Smooth muscle cell (in vitro differentiated cells): Measurements from ENCODE around the gene ZW10. TPM values are rescaled to one million over a fixed set of nuclear protein-coding genes. Genes with fewer than 3 reads are reported as not detected.

Experiments used
- DNase-seq: peaks from one replicate; lab custom pipeline; 2025; ENCODE audit not compliant: unreplicated experiment; lab: John Stamatoyannopoulos, UW
- H2AFZ ChIP-seq: fragments of 200-600 bp; sonication (generic); 2 replicates; pipeline ENCODE4 v1.6.0; 2016; ENCODE audit warnings: antibody characterized with exemption, low read depth, mild to moderate bottlenecking
- H3F3A ChIP-seq: fragments of 200-600 bp; sonication (generic); 2 replicates; pipeline ENCODE4 v1.6.0; 2017; ENCODE audit warnings: antibody characterized with exemption, low read depth
- H3K27ac ChIP-seq: fragments of 200-600 bp; sonication (generic); 2 replicates; pipeline ENCODE4 v1.5.1; 2016; ENCODE audit warnings: low read depth, mild to moderate bottlenecking
- H3K27me3 ChIP-seq: fragments of 200-600 bp; sonication (generic); 2 replicates; pipeline ENCODE4 v1.6.1; 2016; ENCODE audit warnings: low read depth, mild to moderate bottlenecking
- H3K36me3 ChIP-seq: fragments of 200-600 bp; sonication (generic); 2 replicates; pipeline ENCODE4 v1.5.1; 2016; ENCODE audit warnings: low read depth
- H3K4me1 ChIP-seq: fragments of 200-600 bp; sonication (generic); 2 replicates; pipeline ENCODE4 v1.5.1; 2016; ENCODE audit warnings: low read depth
- H3K4me2 ChIP-seq: fragments of 200-600 bp; sonication (generic); 2 replicates; pipeline ENCODE4 v1.6.0; 2016; ENCODE audit warnings: mild to moderate bottlenecking
- H3K4me3 ChIP-seq: fragments of 200-600 bp; sonication (generic); 2 replicates; pipeline ENCODE4 v1.5.1; 2016; ENCODE audit warnings: mild to moderate bottlenecking
- H3K79me2 ChIP-seq: fragments of 200-600 bp; sonication (generic); 2 replicates; pipeline ENCODE4 v1.6.0; 2016; ENCODE audit warnings: low read depth, mild to moderate bottlenecking
- H3K9ac ChIP-seq: fragments of 200-600 bp; sonication (generic); 2 replicates; pipeline ENCODE4 v1.6.0; 2016; ENCODE audit warnings: low read depth
- H3K9me3 ChIP-seq: fragments of 200-600 bp; sonication (generic); replicated peaks from 2 replicates; pipeline ENCODE4 v1.5.1; 2016; ENCODE audit warnings: low read depth
- H4K20me1 ChIP-seq: fragments of 200-600 bp; sonication (generic); 2 replicates; pipeline ENCODE4 v1.6.0; 2016; ENCODE audit warnings: low read depth
- WGBS: methylation state at CpG from one replicate; pipeline ENCODE4 v1.1.7; 2016; ENCODE audit warnings: low lambda C conversion rate; 5-methylcytosine and 5-hydroxymethylcytosine counted together
- polyA plus RNA-seq: library from polyadenylated mRNA; unstranded; fragments of >200 nt; fragmentation: Nextera tagmentation; extraction: Ambion mirVana; gene quantifications from 2 replicates; pipeline ENCODE4 v1.2.1, GENCODE V29; 2016
- small RNA-seq: library from RNA; depleted of rRNA; stranded (forward); fragments of <200 nt; gene quantifications from one replicate; pipeline ENCODE3, GENCODE V24; 2014
- total RNA-seq: library from RNA; depleted of rRNA; stranded (reverse); fragments of >200 nt; gene quantifications from 2 replicates; pipeline ENCODE4 v1.2.3, GENCODE V29; 2014
- TF ChIP-seq, protein P1 (sequence below): fragments of 200-600 bp; sonication (generic); IDR thresholded peaks from 2 replicates; pipeline ENCODE4 v1.5.1; 2017; ENCODE audit warnings: borderline replicate concordance, mild to moderate bottlenecking, antibody characterized with exemption; ENCODE audit not compliant: insufficient read depth, poor library complexity, severe bottlenecking

The ZW10 gene
- total and polyA plus RNA-seq, 2 experiments from 2014 or later, result 15.6 to 20.7 TPM

GRCh38 chr11:113685654-113686359 lies 87.7 kb downstream of the ZW10 start:
- Histone ChIP-seq H3K9ac (no peak overlapping the region), H2AFZ (no peak overlapping the region), H3K27me3 (no peaks in the 10 kb centered on the region), H3F3A (no peaks in the 10 kb centered on the region), H3K36me3 (no peaks in the 10 kb centered on the region), H3K4me2 (no peak overlapping the region), H3K79me2 (no peaks in the 10 kb centered on the region), H3K9me3 (no peaks in the 10 kb centered on the region), H3K27ac (no peak overlapping the region), H3K4me1 (no peaks in the 10 kb centered on the region), H4K20me1 (no peaks in the 10 kb centered on the region), H3K4me3 (no peak overlapping the region)
- DNase-seq, result no peak
- TF ChIP-seq, protein P1, sequence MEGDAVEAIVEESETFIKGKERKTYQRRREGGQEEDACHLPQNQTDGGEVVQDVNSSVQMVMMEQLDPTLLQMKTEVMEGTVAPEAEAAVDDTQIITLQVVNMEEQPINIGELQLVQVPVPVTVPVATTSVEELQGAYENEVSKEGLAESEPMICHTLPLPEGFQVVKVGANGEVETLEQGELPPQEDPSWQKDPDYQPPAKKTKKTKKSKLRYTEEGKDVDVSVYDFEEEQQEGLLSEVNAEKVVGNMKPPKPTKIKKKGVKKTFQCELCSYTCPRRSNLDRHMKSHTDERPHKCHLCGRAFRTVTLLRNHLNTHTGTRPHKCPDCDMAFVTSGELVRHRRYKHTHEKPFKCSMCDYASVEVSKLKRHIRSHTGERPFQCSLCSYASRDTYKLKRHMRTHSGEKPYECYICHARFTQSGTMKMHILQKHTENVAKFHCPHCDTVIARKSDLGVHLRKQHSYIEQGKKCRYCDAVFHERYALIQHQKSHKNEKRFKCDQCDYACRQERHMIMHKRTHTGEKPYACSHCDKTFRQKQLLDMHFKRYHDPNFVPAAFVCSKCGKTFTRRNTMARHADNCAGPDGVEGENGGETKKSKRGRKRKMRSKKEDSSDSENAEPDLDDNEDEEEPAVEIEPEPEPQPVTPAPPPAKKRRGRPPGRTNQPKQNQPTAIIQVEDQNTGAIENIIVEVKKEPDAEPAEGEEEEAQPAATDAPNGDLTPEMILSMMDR, result no peak
- WGBS, result 67% methylated on average over 2 of the region's 2 CpGs

DNA sequence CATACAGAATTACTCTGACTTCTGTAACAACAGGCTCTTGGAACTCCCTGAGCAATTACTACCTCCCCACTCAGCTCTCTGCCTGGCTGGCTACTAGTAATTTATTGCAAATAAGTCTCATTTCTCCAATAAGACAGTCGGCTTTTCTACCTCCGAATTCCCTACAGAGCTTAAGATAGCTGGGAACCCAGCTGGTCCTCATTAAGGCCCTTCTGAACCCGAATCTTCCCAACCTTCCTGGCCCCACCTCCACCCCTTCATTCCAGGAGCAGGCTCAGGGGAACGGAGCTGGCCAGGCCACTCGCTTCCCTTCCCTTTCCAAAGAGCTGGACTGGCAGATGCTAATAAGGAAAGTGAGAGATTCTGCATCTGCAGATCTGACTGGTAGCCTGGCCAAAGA lies 89.0 kb downstream of the ZW10 start:
- no peak overlapping the region for H3K27ac ChIP-seq
- 66% methylated on average over 5 of the region's 5 CpGs for WGBS
- no peak for DNase-seq
- no peaks in the 10 kb centered on the region for H3K36me3 ChIP-seq
- no peak overlapping the region for H3K4me3 ChIP-seq
- H3K79me2 ChIP-seq, result no peaks in the 10 kb centered on the region
- no peak overlapping the region for H2AFZ ChIP-seq
- no peaks in the 10 kb centered on the region for H3K4me1 ChIP-seq
- no peak overlapping the region for H3K9ac ChIP-seq
- no peaks in the 10 kb centered on the region for H3F3A ChIP-seq
- H3K9me3 ChIP-seq, result no peaks in the 10 kb centered on the region
- no peak overlapping the region for H3K4me2 ChIP-seq
- no peaks in the 10 kb centered on the region for H3K27me3 ChIP-seq
- H4K20me1 ChIP-seq, result no peaks in the 10 kb centered on the region
- TF ChIP-seq, protein P1, result no peak

DNA sequence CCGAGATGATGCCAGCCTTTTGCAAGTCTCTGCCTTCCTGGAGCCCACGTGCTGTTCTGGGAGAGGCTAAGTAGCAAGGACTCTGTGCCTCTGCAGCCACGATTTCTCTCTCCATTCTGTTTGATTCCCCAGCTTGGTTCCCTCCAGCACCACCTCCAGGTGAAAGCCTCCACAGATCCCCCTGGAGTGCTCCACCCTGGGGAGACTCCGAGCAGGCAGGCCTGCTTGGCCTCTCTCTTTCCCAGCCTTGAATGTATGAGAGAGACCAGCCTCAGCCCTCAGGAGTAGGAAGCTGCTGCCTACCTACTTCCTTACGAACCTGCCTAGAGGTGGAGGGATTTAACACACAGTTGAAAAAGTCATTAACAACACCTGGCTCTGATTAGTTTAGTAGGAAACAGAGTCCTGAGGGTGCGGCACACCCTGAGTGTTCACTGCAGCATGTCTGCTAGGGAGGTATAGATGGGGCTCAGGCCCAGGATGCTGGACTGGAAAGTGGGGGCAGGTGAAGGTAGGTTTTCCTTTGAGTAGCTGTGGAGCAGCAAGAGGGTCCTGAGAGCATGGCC lies 89.9 kb downstream of the ZW10 start:
- TF ChIP-seq, protein P1, result no peak
- Histone ChIP-seq H3K9me3 (no peaks in the 10 kb centered on the region), H3K9ac (no peak overlapping the region), H2AFZ (no peak overlapping the region), H4K20me1 (no peaks in the 10 kb centered on the region), H3K4me3 (no peak overlapping the region), H3K27ac (no peak overlapping the region), H3K79me2 (no peaks in the 10 kb centered on the region), H3F3A (no peaks in the 10 kb centered on the region), H3K4me2 (no peak overlapping the region), H3K27me3 (no peaks in the 10 kb centered on the region), H3K36me3 (no peaks in the 10 kb centered on the region), H3K4me1 (no peaks in the 10 kb centered on the region)
- DNase-seq, result no peak
- 79% methylated on average over 6 of the region's 6 CpGs for WGBS

Small RNA genes within 50 kb of the gene (small RNA-seq; reads per million reads assigned to genes)
- gene LRRC37A13P (not detected), gene RPS29P19 (not detected)

Other genes starting within 250 kb of the ZW10 start
- gene TMPRSS5, start 67.4 kb downstream of the ZW10 start, total RNA-seq, result 1.4 TPM in 1 of 2 replicates, not detected in the other
- gene TMPRSS5, start 67.4 kb downstream of the ZW10 start, polyA plus RNA-seq, result 0.13 and 0.43 TPM in 2 replicates
- not detected in 2 replicates for gene CLDN25, start 6.1 kb upstream of the ZW10 start, total RNA-seq
- not detected in 2 replicates for gene CLDN25, start 6.1 kb upstream of the ZW10 start, polyA plus RNA-seq
- 50.5 and 57.5 TPM in 2 replicates for gene USP28, start 101.9 kb upstream of the ZW10 start, total RNA-seq
- gene USP28, start 101.9 kb upstream of the ZW10 start, polyA plus RNA-seq, result 15.9 and 18.6 TPM in 2 replicates
- gene HTR3B, start 131.1 kb upstream of the ZW10 start, total RNA-seq, result not detected in 2 replicates
- not detected in 2 replicates for gene HTR3B, start 131.1 kb upstream of the ZW10 start, polyA plus RNA-seq
- gene HTR3A, start 201.4 kb upstream of the ZW10 start, total RNA-seq, result not detected in 2 replicates
- not detected in 2 replicates for gene HTR3A, start 201.4 kb upstream of the ZW10 start, polyA plus RNA-seq